Fibroblast of villous mesenchyme (primary cell): ENCODE data around the gene KCNQ4. TPM values are rescaled to one million over a fixed set of nuclear protein-coding genes. Genes with fewer than 3 reads are reported as not detected.

Source experiments
- DNase-seq: peaks from one replicate; pipeline ENCODE4 v3.0.0-alpha.2; 2010; ENCODE audit warnings: low read depth
- H3K4me3 ChIP-seq: 2 replicates; pipeline ENCODE4 v1.5.1; 2011; ENCODE audit warnings: low read depth, mild to moderate bottlenecking, low read length
- total RNA-seq: library from RNA; depleted of rRNA; stranded (reverse); fragments of >200 nt; gene quantifications from 2 replicates; pipeline ENCODE4 v1.2.3, GENCODE V29; 2012
- TF ChIP-seq, protein P1 (sequence below): IDR thresholded peaks from 2 replicates; pipeline ENCODE4 v1.5.1; 2012; ENCODE audit warnings: low read depth, mild to moderate bottlenecking, low read length; ENCODE audit not compliant: insufficient read depth

Gene KCNQ4
- total RNA-seq, 1 donor = under 0.01 TPM

- DNase-seq = no peak
- no peak overlapping the region for H3K4me3 ChIP-seq
- TF ChIP-seq, protein P1, sequence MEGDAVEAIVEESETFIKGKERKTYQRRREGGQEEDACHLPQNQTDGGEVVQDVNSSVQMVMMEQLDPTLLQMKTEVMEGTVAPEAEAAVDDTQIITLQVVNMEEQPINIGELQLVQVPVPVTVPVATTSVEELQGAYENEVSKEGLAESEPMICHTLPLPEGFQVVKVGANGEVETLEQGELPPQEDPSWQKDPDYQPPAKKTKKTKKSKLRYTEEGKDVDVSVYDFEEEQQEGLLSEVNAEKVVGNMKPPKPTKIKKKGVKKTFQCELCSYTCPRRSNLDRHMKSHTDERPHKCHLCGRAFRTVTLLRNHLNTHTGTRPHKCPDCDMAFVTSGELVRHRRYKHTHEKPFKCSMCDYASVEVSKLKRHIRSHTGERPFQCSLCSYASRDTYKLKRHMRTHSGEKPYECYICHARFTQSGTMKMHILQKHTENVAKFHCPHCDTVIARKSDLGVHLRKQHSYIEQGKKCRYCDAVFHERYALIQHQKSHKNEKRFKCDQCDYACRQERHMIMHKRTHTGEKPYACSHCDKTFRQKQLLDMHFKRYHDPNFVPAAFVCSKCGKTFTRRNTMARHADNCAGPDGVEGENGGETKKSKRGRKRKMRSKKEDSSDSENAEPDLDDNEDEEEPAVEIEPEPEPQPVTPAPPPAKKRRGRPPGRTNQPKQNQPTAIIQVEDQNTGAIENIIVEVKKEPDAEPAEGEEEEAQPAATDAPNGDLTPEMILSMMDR = no peak
Measured at GRCh38 chr1:40763742-40764532, 19.6 kb upstream of the KCNQ4 start.

GRCh38 chr1:40764981-40765380 lies 18.6 kb upstream of the KCNQ4 start:
- H3K4me3 ChIP-seq = no peak overlapping the region

GRCh38 chr1:40766017-40766416 lies 17.6 kb upstream of the KCNQ4 start:
- TF ChIP-seq, protein P1 = no peak
- no peak for DNase-seq

More at GRCh38 chr1:40764981-40765380, 18.6 kb upstream of the KCNQ4 start:
- no peak for DNase-seq
- TF ChIP-seq, protein P1 = no peak

GRCh38 chr1:40766560-40766959 lies 17.0 kb upstream of the KCNQ4 start:
- H3K4me3 ChIP-seq = no peak overlapping the region
- TF ChIP-seq, protein P1 = no peak
- DNase-seq = no peak

More at GRCh38 chr1:40766017-40766416, 17.6 kb upstream of the KCNQ4 start:
- no peak overlapping the region for H3K4me3 ChIP-seq

GRCh38 chr1:40768146-40768990 lies 15.2 kb upstream of the KCNQ4 start:
- TF ChIP-seq, protein P1 = no peak
- H3K4me3 ChIP-seq = no peak overlapping the region
- DNase-seq = no peak

- TF ChIP-seq, protein P1 = no peak
- no peak for DNase-seq
- no peak overlapping the region for H3K4me3 ChIP-seq
Measured at GRCh38 chr1:40769815-40770214, 13.8 kb upstream of the KCNQ4 start.
